Measurements from ENCODE around the gene KRT1. TPM values are rescaled to one million over a fixed set of nuclear protein-coding genes. Genes with fewer than 3 reads are reported as not detected.

KRT1 gene
- total RNA-seq, 1 donor from 2014 or later, result not detected

DNA sequence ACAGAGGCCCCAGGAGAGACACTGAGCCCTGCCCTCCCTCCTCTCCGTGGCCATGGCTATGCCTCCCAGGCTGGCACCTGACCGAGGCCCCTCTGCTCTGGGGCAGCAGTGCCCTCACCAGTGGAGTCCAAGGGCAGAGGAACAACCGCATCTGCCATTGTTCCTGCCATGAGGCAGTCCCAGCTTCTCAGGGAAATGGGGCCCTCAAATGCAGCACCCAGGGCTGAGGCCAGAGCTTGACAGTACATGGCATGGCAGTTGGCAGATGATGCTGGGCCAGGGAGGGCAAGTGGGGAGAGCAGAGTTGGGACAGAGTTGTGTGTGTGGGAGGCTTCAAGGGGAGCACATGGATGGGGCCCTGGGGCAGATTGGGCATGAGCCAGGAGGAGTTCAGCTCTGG, 44.2 kb upstream of the KRT1 start:
- TF ChIP-seq, protein P1, sequence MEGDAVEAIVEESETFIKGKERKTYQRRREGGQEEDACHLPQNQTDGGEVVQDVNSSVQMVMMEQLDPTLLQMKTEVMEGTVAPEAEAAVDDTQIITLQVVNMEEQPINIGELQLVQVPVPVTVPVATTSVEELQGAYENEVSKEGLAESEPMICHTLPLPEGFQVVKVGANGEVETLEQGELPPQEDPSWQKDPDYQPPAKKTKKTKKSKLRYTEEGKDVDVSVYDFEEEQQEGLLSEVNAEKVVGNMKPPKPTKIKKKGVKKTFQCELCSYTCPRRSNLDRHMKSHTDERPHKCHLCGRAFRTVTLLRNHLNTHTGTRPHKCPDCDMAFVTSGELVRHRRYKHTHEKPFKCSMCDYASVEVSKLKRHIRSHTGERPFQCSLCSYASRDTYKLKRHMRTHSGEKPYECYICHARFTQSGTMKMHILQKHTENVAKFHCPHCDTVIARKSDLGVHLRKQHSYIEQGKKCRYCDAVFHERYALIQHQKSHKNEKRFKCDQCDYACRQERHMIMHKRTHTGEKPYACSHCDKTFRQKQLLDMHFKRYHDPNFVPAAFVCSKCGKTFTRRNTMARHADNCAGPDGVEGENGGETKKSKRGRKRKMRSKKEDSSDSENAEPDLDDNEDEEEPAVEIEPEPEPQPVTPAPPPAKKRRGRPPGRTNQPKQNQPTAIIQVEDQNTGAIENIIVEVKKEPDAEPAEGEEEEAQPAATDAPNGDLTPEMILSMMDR (IDR thresholded peaks at IDR 0.05; ENCODE audit: partially characterized antibody, unreplicated experiment), result no peak
- H3K4me1 Mint-ChIP-seq (ENCODE audit: low read depth, unreplicated experiment), result no peaks in the 10 kb centered on the region
- H3K9me3 Mint-ChIP-seq (ENCODE audit: unreplicated experiment), result peaks cover 4% of the 10 kb centered on the region
- H3K27ac Mint-ChIP-seq (ENCODE audit: unreplicated experiment), result no peak overlapping the region
- DNase-seq, result no peak
- H3K27me3 Mint-ChIP-seq (ENCODE audit: unreplicated experiment), result peaks cover 3% of the 10 kb centered on the region
- H3K4me3 Mint-ChIP-seq (ENCODE audit: unreplicated experiment), result no peak overlapping the region
- no peaks in the 10 kb centered on the region for H3K36me3 Mint-ChIP-seq (ENCODE audit: unreplicated experiment)

GRCh38 chr12:52722680-52723079, 42.5 kb upstream of the KRT1 start:
- Mint-ChIP-seq H3K9me3 (ENCODE audit: unreplicated experiment) (peaks cover 4% of the 10 kb centered on the region), H3K27me3 (ENCODE audit: unreplicated experiment) (peaks cover 3% of the 10 kb centered on the region), H3K36me3 (ENCODE audit: unreplicated experiment) (no peaks in the 10 kb centered on the region), H3K4me3 (ENCODE audit: unreplicated experiment) (no peak overlapping the region), H3K4me1 (ENCODE audit: low read depth, unreplicated experiment) (no peaks in the 10 kb centered on the region), H3K27ac (ENCODE audit: unreplicated experiment) (no peak overlapping the region)
- TF ChIP-seq, protein P1 (IDR thresholded peaks at IDR 0.05; ENCODE audit: partially characterized antibody, unreplicated experiment), result no peak
- DNase-seq, result no peak

DNA sequence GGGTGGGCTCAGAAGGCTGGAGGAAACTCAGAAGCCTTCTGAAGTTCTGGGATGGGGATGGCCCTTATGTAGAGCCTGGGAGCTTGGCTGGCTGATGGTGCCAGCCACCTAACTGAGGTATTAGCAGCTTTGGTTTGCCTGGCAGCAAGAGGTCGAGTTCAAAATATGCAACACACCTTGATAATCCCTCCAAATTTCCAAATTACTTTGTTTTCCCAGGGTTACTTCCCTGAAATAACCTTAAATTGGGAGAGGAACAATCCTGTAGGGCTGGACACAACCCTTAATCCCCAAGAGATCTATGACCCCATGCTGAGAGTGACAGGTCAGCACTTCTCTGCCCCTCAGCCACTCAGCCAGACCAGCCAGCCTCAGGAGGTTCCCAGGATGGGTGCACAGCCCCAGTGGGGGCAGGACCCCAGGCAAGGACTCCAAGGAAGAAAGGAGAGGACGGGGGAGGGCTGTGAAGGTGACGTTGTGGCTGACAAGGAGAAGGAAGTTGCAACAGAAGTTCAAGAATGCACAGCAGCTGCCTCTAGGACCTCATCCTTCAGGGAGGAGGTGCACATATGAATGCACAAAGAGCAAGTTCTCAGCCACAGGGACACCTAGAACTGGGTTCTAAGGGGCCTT, 41.7 kb upstream of the KRT1 start:
- Mint-ChIP-seq H3K27me3 (ENCODE audit: unreplicated experiment) (peaks cover 3% of the 10 kb centered on the region), H3K9me3 (ENCODE audit: unreplicated experiment) (peaks cover 4% of the 10 kb centered on the region), H3K36me3 (ENCODE audit: unreplicated experiment) (no peaks in the 10 kb centered on the region), H3K4me1 (ENCODE audit: low read depth, unreplicated experiment) (no peaks in the 10 kb centered on the region), H3K27ac (ENCODE audit: unreplicated experiment) (no peak overlapping the region), H3K4me3 (ENCODE audit: unreplicated experiment) (no peak overlapping the region)
- TF ChIP-seq, protein P1 (IDR thresholded peaks at IDR 0.05; ENCODE audit: partially characterized antibody, unreplicated experiment), result no peak
- no peak for DNase-seq

DNA sequence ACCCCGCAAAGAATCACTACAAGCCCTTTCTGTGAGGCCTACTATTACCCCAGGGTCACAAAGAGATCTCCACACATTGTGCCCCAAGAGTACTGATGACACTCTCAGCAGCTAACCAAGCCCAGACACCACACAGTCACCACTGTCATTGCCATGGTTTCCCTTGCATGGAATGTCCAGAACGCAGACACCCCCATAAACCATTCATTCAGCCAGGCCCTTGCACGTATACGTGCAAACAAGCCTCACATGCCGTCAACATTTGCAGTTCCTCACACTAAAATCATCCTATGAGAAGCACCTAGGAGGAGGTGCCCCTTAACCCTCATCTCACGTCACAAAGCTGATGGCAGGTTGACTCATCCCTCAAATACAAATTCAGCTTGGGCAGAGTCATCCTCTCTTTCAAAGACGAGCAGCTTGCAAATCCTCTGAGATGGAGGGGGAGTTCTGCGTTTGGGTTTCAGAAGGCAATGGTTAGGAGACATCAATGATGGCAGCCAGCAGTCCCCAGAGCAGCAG, 40.2 kb upstream of the KRT1 start:
- no peaks in the 10 kb centered on the region for H3K27me3 Mint-ChIP-seq (ENCODE audit: unreplicated experiment)

DNA sequence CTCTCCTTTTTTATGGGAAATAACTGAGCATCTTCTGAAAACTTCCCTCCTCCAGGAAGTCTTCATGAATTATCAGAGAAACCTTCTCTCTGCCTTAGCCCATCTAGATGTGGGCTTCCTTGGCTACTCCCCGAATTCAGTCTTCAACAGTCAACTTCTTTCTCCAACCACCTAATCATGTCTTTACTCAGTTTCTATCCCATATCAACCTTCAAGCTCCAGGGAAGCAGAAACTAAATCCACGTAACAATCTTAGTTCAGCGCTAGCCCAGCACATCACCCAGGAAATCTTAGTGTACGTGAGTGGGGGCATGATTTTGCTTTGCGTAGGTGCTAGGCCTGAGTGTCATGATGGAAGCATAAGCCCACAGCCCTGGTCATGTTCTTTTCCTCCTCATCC, 35.9 kb upstream of the KRT1 start:
- H3K27me3 Mint-ChIP-seq (ENCODE audit: unreplicated experiment), result peaks cover 11% of the 10 kb centered on the region

More for the DNA sequence above, 40.2 kb upstream of the KRT1 start:
- Mint-ChIP-seq H3K36me3 (ENCODE audit: unreplicated experiment) (no peaks in the 10 kb centered on the region), H3K27ac (ENCODE audit: unreplicated experiment) (no peak overlapping the region), H3K9me3 (ENCODE audit: unreplicated experiment) (peaks cover 6% of the 10 kb centered on the region), H3K4me1 (ENCODE audit: low read depth, unreplicated experiment) (no peaks in the 10 kb centered on the region), H3K4me3 (ENCODE audit: unreplicated experiment) (no peak overlapping the region)
- TF ChIP-seq, protein P1 (IDR thresholded peaks at IDR 0.05; ENCODE audit: partially characterized antibody, unreplicated experiment), result no peak
- no peak for DNase-seq

More for the DNA sequence above, 35.9 kb upstream of the KRT1 start:
- H3K9me3 Mint-ChIP-seq (ENCODE audit: unreplicated experiment), result peaks cover 9% of the 10 kb centered on the region
- no peaks in the 10 kb centered on the region for H3K4me1 Mint-ChIP-seq (ENCODE audit: low read depth, unreplicated experiment)
- no peak overlapping the region for H3K4me3 Mint-ChIP-seq (ENCODE audit: unreplicated experiment)
- H3K27ac Mint-ChIP-seq (ENCODE audit: unreplicated experiment), result no peak overlapping the region
- TF ChIP-seq, protein P1 (IDR thresholded peaks at IDR 0.05; ENCODE audit: partially characterized antibody, unreplicated experiment), result no peak
- no peak for DNase-seq
- H3K36me3 Mint-ChIP-seq (ENCODE audit: unreplicated experiment), result no peaks in the 10 kb centered on the region

All from glutamatergic neuron (in vitro differentiated cells).